IPS-18a (cell line): ENCODE data around the gene KBTBD7.

Source experiments
- H3K27ac ChIP-seq: one replicate; pipeline ENCODE4 v1.5.1; 2013; ENCODE audit warnings: low read length
- H3K27me3 ChIP-seq: one replicate; pipeline ENCODE4 v1.6.1; 2013; ENCODE audit warnings: mild to moderate bottlenecking, low read length; ENCODE audit not compliant: control insufficient read depth, insufficient read depth
- H3K36me3 ChIP-seq: one replicate; pipeline ENCODE4 v1.6.1; 2013; ENCODE audit warnings: low read depth, low read length; ENCODE audit not compliant: control insufficient read depth
- H3K4me1 ChIP-seq: one replicate; pipeline ENCODE4 v1.6.1; 2013; ENCODE audit warnings: low read depth, low read length; ENCODE audit not compliant: control insufficient read depth
- H3K4me3 ChIP-seq: one replicate; pipeline ENCODE4 v1.5.1; 2013; ENCODE audit warnings: low read length
- H3K9ac ChIP-seq: one replicate; pipeline ENCODE4 v1.6.1; 2013; ENCODE audit warnings: mild to moderate bottlenecking, low read length, moderate library complexity
- H3K9me3 ChIP-seq: one replicate; pipeline ENCODE4 v1.6.1; 2013; ENCODE audit warnings: low read depth, low read length; ENCODE audit not compliant: control insufficient read depth

Gene KBTBD7

DNA sequence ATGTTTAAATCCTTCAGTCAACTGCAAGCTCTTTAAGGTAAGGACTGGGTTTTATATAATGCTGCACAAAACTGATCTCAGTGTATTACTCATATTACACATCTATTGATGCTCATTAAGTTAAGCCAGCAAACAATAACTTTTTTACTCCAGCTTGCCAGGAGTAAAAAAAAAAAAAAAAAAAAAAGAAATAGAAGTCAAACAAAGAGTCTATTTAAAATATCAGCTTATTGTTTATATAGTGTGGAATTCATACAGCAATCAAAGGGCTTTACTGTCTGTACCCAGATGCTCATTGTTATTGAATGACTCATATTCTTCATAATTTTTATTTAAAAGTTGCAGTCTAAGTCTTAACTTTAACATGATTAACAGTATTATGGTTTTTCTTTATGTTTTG is 21.8 kb upstream of the KBTBD7 start:
- Histone ChIP-seq H3K9ac (no peak overlapping the region), H3K4me3 (no peak overlapping the region), H3K27ac (no peak overlapping the region), H3K36me3 (no peaks in the 10 kb centered on the region), H3K4me1 (no peaks in the 10 kb centered on the region), H3K27me3 (no peaks in the 10 kb centered on the region), H3K9me3 (peaks cover 5% of the 10 kb centered on the region)

- Histone ChIP-seq H3K36me3 (no peaks in the 10 kb centered on the region), H3K9me3 (peaks cover 20% of the 10 kb centered on the region), H3K9ac (no peak overlapping the region)
Observed at GRCh38 chr13:41213919-41214318, 19.6 kb upstream of the KBTBD7 start.

GRCh38 chr13:41213316-41213715 is 18.9 kb upstream of the KBTBD7 start:
- H3K36me3 ChIP-seq: no peaks in the 10 kb centered on the region
- H3K27me3 ChIP-seq: no peaks in the 10 kb centered on the region
- H3K9me3 ChIP-seq: peaks cover 20% of the 10 kb centered on the region
- no peak overlapping the region for H3K9ac ChIP-seq
- H3K4me3 ChIP-seq: no peak overlapping the region
- no peak overlapping the region for H3K27ac ChIP-seq
- no peaks in the 10 kb centered on the region for H3K4me1 ChIP-seq

More at GRCh38 chr13:41213919-41214318, 19.6 kb upstream of the KBTBD7 start:
- Histone ChIP-seq H3K27ac (no peak overlapping the region), H3K4me1 (no peaks in the 10 kb centered on the region), H3K27me3 (no peaks in the 10 kb centered on the region), H3K4me3 (no peak overlapping the region)

DNA sequence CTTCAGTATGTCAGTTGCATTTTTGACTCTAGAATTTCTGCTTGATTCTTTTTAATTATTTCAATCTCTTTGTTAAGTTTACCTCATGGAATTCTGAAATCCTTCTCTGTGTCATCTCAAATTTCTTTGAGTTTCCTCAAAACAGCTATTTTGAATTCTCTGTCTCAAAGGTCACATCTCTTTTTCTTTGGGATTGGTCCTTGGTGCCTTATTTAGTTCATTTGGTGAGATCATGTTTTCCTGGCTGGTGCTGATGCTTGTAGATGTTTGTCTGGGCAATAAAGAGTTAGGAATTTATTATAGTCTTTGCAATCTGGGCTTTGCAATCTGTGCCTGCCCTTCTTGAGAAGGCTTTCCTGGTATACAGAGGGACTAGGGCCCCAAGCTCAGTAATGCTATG is 18.5 kb upstream of the KBTBD7 start:
- H3K27ac ChIP-seq: no peak overlapping the region
- no peaks in the 10 kb centered on the region for H3K4me1 ChIP-seq
- no peaks in the 10 kb centered on the region for H3K27me3 ChIP-seq
- peaks cover 20% of the 10 kb centered on the region for H3K9me3 ChIP-seq
- H3K9ac ChIP-seq: no peak overlapping the region
- no peaks in the 10 kb centered on the region for H3K36me3 ChIP-seq
- H3K4me3 ChIP-seq: no peak overlapping the region

- H3K9me3 ChIP-seq: peaks cover 20% of the 10 kb centered on the region
- H3K36me3 ChIP-seq: no peaks in the 10 kb centered on the region
- H3K4me1 ChIP-seq: no peaks in the 10 kb centered on the region
- H3K4me3 ChIP-seq: no peak overlapping the region
- H3K9ac ChIP-seq: no peak overlapping the region
- no peaks in the 10 kb centered on the region for H3K27me3 ChIP-seq
- H3K27ac ChIP-seq: no peak overlapping the region
Observed at GRCh38 chr13:41211062-41211461, 16.7 kb upstream of the KBTBD7 start.

DNA sequence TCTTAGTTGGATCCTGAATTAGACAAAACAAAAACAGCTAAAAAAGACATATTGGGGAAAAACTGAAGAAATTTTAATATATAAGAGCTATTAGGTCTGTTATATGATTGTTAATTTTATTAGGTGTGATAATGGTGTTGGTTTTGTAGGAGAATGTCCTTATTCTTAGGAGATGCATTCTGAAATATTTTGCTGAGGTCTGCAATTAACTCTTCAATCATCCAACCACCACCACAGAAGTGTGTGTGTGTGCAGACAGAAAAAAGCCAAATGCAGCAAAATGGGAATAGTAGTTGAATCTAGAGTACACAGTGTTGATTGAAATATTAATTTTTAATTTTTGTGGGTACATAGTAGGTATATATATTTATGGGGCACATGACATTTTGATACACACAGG is 12.1 kb upstream of the KBTBD7 start:
- H3K27ac ChIP-seq: no peak overlapping the region
- H3K4me3 ChIP-seq: no peak overlapping the region
- H3K27me3 ChIP-seq: no peaks in the 10 kb centered on the region
- H3K4me1 ChIP-seq: no peaks in the 10 kb centered on the region
- peaks cover 17% of the 10 kb centered on the region for H3K9me3 ChIP-seq
- no peaks in the 10 kb centered on the region for H3K36me3 ChIP-seq
- no peak overlapping the region for H3K9ac ChIP-seq

DNA sequence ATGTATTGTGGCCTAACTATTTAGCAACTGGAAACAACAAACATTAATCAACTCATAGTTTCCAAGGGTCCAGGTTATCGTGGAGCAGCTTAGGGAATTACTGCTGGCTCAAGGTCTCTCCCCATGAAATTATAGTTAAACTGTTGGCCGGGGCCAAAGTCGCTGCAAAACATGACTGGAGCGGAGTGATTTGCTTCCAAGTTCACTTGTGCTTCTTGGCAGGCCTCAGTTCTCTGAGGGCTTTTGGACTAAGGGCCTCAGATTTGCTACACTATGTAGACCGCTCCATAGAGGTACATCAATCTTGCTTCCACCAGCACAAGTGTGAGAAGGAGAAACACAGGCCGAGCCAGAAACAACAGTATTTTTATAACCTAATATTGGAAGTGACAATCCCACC is 9.4 kb upstream of the KBTBD7 start:
- no peak overlapping the region for H3K27ac ChIP-seq
- H3K9me3 ChIP-seq: no peaks in the 10 kb centered on the region
- H3K27me3 ChIP-seq: no peaks in the 10 kb centered on the region
- H3K4me3 ChIP-seq: no peak overlapping the region
- no peaks in the 10 kb centered on the region for H3K36me3 ChIP-seq
- no peaks in the 10 kb centered on the region for H3K4me1 ChIP-seq
- no peak overlapping the region for H3K9ac ChIP-seq

GRCh38 chr13:41200126-41200525 is 5.8 kb upstream of the KBTBD7 start:
- H3K9ac ChIP-seq: no peak overlapping the region
- no peaks in the 10 kb centered on the region for H3K36me3 ChIP-seq
- no peak overlapping the region for H3K4me3 ChIP-seq
- H3K27ac ChIP-seq: no peak overlapping the region
- no peaks in the 10 kb centered on the region for H3K27me3 ChIP-seq
- no peaks in the 10 kb centered on the region for H3K9me3 ChIP-seq
- no peaks in the 10 kb centered on the region for H3K4me1 ChIP-seq

GRCh38 chr13:41199526-41199925 is 5.2 kb upstream of the KBTBD7 start:
- H3K9ac ChIP-seq: no peak overlapping the region
- no peaks in the 10 kb centered on the region for H3K4me1 ChIP-seq
- H3K27ac ChIP-seq: no peak overlapping the region
- H3K4me3 ChIP-seq: no peak overlapping the region
- H3K9me3 ChIP-seq: no peaks in the 10 kb centered on the region
- no peaks in the 10 kb centered on the region for H3K36me3 ChIP-seq
- H3K27me3 ChIP-seq: no peaks in the 10 kb centered on the region

DNA sequence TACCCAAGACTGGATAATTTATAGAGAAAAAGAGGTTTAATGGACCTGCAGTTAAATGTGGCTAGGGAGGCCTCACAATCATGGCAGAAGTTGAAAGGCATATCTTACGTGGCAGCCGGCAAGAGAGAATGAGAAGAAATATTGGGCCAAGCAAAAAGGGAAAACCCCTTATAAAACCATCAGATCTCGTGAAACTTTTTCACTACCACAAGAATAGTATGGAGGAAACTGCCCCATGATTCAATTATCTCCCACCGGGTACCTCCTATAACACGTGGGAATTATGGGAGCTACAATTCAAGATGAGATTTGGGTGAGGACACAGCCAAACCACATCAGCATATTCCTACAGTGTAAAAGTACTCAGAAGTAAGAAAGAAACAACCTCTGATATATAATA is 4.7 kb upstream of the KBTBD7 start:
- Histone ChIP-seq H3K9me3 (no peaks in the 10 kb centered on the region), H3K36me3 (no peaks in the 10 kb centered on the region), H3K4me1 (no peaks in the 10 kb centered on the region), H3K27me3 (no peaks in the 10 kb centered on the region), H3K4me3 (no peak overlapping the region), H3K9ac (no peak overlapping the region), H3K27ac (no peak overlapping the region)

GRCh38 chr13:41196620-41197019 is 2.3 kb upstream of the KBTBD7 start:
- no peaks in the 10 kb centered on the region for H3K4me1 ChIP-seq
- no peaks in the 10 kb centered on the region for H3K36me3 ChIP-seq
- H3K27me3 ChIP-seq: no peaks in the 10 kb centered on the region
- no peak overlapping the region for H3K9ac ChIP-seq
- no peaks in the 10 kb centered on the region for H3K9me3 ChIP-seq
- no peak overlapping the region for H3K4me3 ChIP-seq
- no peak overlapping the region for H3K27ac ChIP-seq

DNA sequence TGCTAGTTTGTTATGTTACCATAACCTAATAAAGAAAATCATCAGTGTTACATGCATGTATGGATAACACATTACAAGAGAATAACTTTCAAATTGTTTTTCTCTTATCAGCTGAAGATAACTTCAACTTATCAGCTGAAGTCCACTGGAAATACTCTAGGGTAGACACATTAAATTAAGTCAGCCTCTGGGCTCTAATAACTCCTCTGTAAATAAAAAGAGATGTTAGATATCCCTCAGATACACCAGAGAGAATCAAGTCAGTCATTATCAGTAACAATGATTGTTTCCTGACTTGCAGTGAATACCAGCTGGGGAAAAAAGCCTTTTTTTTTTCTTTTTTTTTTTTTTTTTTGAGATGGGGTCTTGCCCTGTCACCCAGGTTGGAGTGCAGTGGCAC is 1.6 kb upstream of the KBTBD7 start:
- Histone ChIP-seq H3K27me3 (no peaks in the 10 kb centered on the region), H3K4me3 (no peak overlapping the region), H3K9me3 (no peaks in the 10 kb centered on the region), H3K27ac (no peak overlapping the region), H3K9ac (no peak overlapping the region), H3K4me1 (no peaks in the 10 kb centered on the region), H3K36me3 (no peaks in the 10 kb centered on the region)
